HFF-Myc (cell line): Measurements from ENCODE around the gene SHROOM3.

ENCODE experiments used
- DNase-seq: peaks from one replicate; pipeline ENCODE4 v3.0.0-alpha.2; 2011; ENCODE audit warnings: low read depth; ENCODE audit errors: extremely low read depth
- H3K4me3 ChIP-seq: replicated peaks from 2 replicates; pipeline ENCODE4 v1.5.1; 2011; ENCODE audit warnings: low read depth, mild to moderate bottlenecking, control low read depth, low read length
- TF ChIP-seq, protein P1 (sequence below): IDR thresholded peaks from 2 replicates; pipeline ENCODE4 v1.5.1; 2012; ENCODE audit warnings: mild to moderate bottlenecking, low read depth, low read length, control low read depth; ENCODE audit errors: missing control alignments

The SHROOM3 gene

DNA sequence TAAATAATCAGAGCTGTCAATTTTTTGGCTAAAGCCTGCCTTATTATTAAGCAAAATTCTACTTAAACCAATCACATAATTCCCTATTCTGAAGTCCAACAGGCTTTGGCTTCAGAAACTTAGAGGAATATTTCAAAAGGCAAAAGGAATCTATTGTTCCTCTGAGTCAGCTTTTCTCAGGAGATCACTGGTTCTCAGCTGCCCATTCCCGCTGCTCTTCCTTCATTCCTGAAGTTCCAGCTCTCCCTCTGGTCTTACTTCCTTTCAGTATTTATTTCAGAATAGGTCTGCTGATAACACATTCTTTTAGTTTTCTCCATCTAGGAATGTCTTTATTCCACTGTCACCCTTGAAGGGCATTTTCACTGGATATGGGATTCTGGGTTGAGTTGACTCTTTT lies 329.2 kb downstream of the SHROOM3 start:
- no peak overlapping the region for H3K4me3 ChIP-seq
- DNase-seq, result no peak
- TF ChIP-seq, protein P1, sequence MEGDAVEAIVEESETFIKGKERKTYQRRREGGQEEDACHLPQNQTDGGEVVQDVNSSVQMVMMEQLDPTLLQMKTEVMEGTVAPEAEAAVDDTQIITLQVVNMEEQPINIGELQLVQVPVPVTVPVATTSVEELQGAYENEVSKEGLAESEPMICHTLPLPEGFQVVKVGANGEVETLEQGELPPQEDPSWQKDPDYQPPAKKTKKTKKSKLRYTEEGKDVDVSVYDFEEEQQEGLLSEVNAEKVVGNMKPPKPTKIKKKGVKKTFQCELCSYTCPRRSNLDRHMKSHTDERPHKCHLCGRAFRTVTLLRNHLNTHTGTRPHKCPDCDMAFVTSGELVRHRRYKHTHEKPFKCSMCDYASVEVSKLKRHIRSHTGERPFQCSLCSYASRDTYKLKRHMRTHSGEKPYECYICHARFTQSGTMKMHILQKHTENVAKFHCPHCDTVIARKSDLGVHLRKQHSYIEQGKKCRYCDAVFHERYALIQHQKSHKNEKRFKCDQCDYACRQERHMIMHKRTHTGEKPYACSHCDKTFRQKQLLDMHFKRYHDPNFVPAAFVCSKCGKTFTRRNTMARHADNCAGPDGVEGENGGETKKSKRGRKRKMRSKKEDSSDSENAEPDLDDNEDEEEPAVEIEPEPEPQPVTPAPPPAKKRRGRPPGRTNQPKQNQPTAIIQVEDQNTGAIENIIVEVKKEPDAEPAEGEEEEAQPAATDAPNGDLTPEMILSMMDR, result no peak

DNA sequence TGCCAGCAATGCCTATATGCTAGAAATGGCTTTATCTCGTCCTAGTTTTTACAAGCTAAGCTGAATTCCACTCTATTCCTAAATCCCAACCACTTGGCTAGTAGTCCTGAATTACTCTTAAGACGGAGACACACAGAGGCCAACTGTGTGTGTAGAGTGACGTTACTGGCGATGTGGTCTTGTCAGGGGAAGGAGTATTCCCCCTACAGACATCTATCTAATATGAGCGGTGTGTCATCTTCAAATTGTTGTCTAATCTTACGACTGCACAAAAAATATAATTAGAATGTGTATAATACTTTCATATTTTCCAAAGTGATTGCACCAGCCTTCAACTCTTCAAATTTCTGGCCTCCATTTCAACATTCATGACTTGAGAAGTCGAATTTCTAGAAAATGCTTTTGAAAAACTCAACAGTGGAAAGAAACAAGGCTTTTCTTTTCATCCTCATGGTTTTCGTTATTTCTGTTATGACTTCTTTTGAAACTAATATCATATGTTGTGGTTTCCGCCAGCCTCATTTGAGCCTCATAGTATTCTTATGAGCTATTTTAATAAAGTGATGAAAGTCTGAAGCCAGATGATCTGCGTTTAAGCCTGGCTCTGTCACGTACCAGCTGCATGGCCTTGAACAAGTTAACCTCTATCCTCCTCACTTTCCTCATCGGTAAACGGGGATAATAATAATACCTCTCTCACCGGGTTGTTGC lies 330.6 kb downstream of the SHROOM3 start:
- TF ChIP-seq, protein P1, result no peak
- no peak for DNase-seq
- no peak overlapping the region for H3K4me3 ChIP-seq

DNA sequence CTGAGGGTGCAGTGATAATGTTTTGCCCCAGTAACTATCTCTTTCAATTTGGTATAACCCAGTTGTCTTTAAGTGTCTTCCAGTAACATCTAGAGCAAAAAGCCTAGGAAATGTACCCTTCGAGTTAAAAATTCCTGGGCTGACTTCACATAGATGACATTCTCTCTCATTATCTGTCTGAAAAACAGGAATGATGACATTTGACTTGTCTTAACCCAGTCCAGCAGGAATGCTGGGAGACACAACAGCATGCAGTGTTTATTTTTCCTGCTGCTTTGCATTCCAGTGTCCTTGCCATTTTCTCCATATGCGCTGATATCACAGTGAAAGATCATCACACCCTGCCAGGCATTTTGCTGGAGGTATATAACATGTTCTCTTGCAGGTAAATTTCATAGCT lies 333.0 kb downstream of the SHROOM3 start:
- no peak overlapping the region for H3K4me3 ChIP-seq
- TF ChIP-seq, protein P1, result no peak
- DNase-seq, result no peak

DNA sequence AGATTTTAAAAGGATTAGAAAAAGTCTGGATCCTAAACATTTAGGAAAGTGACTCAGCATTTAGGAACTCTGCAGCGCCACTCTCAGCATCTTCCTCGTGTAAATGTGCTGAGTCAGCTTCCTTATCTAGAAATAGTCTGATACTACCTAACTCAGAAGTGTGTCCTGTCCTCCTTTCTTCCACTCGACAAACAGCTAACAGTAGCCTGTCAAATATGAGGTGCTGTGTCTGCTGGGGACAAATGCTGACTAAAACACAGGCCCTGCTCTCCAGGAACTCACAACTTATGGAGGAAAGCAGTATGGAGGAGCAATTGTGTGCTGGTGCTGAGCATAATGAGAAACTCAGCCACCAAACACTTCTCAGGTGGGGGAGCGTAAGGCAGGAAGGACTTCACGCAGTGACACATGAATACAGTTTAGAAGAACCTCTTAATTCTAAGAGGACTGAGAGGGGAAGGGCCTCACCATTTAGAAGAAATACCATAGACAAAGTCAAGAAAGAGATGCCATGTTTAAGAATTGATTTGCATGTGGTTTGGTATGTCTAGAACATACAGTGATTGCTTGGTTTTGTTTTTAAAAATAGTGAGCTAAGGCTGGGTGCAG lies 337.6 kb downstream of the SHROOM3 start:
- TF ChIP-seq, protein P1, result no peak
- no peak for DNase-seq
- no peak overlapping the region for H3K4me3 ChIP-seq

DNA sequence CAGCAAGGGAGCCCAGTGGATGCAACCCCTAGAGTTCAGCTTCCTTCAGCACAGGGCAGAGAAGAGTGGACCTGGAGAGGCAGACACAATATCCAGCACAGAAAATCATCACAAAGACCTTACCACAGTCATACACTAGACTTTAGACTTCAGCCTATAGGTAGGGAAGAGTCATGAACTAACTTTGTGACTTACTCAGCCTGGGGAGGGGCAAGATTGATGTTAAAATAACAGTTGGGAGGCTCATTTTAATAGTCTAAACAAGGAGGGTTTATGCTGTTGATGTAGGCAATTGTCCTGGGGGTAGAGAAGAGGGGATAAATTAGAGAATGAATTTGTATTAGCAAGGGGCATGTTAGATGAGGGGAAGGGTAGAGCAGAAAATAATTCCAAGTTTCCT lies 338.7 kb downstream of the SHROOM3 start:
- DNase-seq, result no peak
- H3K4me3 ChIP-seq, result no peak overlapping the region
- TF ChIP-seq, protein P1, result no peak

DNA sequence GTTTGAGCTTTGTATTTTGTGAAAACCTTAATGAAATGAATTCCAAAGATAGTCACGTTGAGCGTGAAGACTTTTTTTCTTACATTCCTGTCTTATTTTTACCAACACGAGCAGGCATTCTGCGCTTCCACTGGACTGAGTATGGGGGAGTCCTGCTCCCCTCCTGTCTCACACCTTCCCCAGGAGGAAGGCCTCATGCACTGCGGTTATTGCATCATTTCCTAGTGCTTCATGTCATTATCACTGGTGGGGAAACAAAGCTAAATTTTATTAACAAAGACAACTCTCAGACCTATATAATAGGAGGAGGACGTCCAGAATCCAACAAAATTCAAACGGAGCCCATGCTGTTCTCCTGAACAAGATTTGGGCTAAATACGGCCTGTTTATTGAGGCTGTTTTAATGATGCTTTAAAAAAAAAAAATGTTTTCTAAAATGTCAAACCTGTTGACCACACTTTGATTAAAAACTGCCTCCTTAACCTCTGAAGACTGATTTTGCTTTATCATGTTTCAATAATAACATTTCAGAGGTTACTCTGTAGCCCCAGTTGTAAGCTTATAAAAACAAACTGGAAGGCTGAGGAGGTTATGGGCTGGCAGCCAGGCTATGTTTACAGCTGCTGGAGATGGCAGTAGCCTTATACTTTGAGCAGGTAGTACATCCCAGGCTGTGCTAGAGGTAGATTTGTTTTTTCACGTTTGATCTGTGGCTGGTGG lies 344.9 kb downstream of the SHROOM3 start:
- no peak overlapping the region for H3K4me3 ChIP-seq
- TF ChIP-seq, protein P1, result no peak
- DNase-seq, result no peak
